CD1c-positive myeloid dendritic cell (primary cell): ENCODE measurements around the gene EXOC1.
"Not testable (repeated sequence)": the region's sequence is repeated elsewhere in the genome, so short reads cannot be mapped to it uniquely, and the experiment has no call there.

ENCODE experiments used
- DNase-seq: peaks from one replicate; pipeline ENCODE4 v3.0.0-alpha.2; 2016; ENCODE audit errors: extremely low spot score

EXOC1 gene

DNA sequence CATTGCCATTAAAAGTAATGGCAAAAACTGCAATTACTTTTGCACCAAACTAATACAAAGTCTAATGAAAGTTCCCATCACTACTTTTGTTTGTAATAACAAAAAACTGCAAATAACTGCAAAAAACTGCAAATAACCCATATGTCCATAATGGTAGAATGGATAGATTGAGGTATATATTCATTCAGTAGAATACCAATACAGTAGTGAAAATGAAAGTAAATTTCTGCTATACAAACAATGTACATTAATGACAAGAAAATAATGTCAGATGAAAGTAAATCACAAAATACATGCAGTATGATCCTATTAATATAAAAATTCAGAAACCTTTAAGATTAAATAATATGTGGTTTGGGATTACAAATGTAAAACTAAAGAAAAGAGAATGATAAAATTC lies 54.0 kb downstream of the EXOC1 start:
- DNase-seq, result no peak

DNA sequence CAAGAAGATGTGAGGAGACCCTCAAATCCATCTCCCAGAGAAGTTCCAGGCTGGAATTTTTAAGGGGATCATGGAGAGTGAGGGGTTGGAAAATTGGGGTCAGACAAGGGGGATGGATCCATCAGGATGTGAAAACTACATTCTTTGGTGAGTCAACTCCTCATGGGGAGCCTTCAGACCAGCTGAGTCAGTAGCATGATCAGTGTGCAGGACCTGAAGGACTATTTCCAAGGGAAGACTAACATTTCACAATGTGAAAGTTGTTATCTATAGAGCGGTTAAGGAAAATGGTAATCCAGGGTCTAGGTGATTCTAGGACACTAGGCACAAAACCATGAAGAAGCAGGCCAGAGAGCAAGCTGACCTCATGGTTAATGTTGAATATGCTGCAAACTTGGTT lies 56.7 kb downstream of the EXOC1 start:
- no peak for DNase-seq

DNA sequence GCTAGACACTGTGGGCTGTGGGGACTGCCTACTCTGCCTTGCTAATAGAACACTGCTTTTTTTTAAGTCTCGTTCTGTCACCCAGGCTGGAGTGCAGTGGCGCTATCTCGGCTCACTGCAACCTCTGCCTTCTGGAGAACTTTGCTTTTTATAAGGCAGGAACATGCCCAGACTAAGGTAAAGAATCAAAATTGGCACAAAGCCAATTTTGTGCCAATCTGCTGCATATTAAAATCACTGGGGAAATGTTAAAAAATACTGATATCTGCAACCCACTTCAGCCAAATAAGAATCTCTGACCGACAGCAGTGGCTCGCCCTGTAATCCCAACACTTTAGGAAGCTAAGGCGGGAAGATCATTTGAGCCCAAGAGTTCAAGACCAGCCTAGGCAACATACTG lies 58.8 kb downstream of the EXOC1 start:
- DNase-seq, result no peak

DNA sequence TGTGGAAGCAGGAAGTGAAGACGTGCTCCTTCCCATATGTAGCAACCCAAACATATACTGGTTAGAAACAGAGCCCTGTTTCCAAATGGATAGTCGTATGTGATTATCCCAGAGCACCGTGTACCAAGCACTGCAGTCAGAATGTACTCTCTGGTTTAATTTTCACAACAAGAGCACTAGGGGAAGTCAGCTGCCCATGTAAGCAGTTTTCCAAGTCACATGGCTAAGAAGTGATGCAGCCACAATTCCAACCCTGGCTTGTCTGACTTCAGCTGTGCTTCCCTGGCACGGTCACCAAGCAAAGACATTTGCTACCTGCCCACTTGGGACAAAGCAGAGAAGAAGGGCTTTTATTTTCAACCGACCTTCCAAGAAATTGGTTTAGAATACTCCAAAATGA lies 67.1 kb downstream of the EXOC1 start:
- DNase-seq, result no peak

DNA sequence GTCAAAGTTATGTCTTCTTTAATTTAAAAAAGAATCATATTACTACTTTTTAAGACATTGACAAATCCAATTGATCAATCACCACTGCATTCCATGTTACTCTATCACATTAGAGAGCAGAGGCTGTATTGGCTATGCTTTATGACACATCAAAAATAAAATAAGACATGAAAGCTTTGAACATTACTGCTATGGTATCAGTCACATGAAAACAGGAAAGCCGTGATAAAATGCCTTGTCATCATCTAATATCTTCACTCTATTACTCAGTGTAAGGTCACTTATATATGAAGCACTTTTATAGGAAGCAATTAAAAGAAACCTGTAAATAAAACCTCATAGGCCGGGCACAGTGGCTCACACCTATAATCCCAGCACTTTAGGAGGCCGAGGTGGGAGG lies 67.6 kb downstream of the EXOC1 start:
- DNase-seq, result no peak

DNA sequence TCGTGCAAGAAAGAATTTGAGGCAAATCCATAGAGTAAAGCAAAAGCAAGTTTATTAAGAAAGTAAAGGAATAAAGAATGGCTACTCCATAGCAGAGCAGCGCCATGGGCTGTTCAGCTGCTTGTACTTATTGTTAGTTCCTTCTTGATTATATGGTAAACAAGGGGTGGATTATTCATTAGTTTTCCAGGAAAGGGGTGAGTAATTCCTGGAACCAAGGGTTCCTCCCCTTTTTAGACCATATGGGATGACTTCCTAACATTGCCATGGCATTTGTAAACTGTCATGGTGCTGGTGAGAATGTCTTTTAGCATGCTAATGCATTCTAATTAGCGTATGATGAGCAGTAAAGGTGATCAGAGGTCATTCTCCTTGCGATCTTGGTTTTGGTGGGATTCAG lies 71.8 kb downstream of the EXOC1 start:
- no peak for DNase-seq

DNA sequence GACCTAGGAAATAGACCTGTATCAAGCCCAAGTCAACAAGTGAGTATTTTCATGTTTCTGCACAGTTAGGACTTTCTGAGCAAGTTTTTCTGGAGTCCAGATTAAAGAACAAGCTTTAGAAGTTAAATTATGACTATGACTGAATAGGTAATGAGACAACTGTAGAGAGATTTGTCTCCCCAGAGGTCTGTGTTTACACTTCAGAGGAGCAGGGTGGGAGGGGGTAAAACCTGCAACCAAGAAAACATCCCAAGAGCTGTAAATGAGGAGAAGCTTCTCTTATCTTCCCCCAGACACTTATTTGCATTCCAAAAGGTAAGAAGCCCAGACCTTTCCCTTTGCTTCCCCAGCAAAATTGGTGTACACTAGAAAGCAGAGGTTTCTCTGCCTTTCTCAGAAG lies 73.2 kb downstream of the EXOC1 start:
- DNase-seq, result no peak

DNA sequence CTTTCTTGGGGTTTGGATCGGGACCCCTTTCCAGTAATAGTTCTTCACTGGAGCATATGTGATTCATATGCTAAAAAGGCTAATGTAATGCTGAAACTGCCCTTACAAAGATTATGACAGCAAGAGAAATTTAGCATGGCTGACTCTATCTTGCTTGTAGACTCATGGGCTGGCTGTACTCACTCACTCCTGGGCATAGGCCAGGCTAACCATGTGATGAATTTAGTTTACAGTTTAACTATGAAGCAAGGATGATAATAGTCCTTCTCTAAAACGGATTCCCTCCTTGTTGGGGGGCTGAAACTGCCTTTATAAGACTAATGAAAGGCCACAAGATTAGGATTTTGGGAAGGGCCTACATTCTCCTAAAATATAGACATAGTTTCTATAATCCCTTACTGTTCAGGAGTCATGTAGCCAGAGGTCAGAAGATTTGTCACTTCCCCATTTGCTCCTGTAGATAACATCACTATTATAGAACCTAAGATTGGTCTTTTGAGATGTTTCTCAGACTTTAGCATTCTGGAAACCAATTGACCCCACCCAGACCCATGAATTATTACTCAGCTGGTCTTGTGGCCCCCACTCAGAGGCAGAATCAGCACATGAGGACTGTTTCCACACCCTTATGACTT lies 74.5 kb downstream of the EXOC1 start:
- DNase-seq, result no peak

DNA sequence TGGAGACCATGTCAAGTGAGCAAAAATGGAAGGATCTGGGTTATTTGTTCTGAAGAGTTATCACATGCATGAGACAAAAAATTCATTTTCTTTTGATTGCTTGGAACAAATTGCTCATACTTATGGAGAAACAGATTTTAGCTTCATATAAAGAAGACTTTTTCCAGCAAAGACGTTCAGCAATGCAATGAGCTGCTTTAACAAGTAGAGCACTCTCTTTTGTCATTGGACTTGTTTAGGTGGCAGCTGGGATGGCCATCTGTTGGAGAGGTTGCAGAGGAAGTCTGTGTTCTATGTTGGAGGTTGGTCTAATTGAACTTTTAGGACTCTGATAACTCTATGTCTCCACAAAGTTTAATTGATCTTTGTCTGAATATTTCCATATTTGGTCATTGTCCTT lies 75.4 kb downstream of the EXOC1 start:
- no peak for DNase-seq

DNA sequence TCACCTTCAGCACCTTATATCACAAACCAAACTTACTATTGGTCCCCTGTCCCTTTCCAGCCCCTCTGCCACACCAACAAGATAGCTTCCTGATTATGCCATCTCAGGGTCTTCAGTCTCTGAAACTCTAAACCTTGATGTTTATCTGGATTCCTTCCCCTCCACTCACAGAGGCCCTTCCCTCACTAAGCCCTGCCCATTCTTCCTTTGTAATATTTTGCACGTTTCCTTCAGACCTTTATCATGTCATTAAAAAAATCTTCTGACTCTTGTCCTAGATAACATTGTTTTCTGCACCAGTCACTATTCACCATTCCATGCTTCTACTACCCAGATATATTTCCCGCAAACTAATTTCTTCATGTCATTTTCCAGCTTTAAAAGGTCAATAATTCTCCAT lies 77.6 kb downstream of the EXOC1 start:
- DNase-seq, result no peak

DNA sequence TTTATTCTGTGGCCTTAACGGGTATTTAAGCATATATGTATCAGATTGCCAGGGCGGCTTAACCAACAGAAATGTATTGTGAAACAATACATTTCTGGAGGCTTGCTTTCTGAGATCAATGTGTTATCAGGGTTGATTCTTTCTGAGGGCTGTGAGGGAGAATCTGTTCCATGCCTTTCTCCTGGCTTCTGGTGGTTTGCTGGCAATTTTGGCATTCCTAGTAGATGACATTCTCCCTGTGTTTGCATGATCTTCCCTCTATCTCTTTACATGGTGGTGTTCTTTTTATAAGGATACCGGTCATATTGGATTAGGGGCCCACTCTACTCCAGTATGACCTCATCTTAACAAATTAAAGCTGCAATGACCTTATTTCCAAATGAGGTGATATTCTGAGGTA lies 78.4 kb downstream of the EXOC1 start:
- no peak for DNase-seq

DNA sequence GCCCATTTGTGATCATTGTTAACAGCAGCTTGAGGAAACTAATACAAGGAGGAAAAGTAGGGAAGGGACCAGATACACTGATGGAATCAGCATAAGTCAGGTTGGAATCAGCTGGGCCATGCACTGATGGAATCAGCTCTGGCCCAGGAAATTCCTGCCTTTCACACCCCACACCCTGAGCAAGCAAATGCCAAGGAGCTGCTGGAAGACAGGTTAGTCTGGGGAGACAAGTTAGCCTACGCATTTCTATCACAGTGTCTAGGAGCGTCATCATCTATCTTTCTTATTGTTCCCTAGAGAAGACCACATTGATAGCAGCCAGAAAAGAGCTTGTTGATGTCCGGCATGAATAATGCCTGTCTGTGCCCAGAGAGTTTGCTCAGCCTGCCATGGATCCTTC lies 79.1 kb downstream of the EXOC1 start:
- DNase-seq, result no peak

DNA sequence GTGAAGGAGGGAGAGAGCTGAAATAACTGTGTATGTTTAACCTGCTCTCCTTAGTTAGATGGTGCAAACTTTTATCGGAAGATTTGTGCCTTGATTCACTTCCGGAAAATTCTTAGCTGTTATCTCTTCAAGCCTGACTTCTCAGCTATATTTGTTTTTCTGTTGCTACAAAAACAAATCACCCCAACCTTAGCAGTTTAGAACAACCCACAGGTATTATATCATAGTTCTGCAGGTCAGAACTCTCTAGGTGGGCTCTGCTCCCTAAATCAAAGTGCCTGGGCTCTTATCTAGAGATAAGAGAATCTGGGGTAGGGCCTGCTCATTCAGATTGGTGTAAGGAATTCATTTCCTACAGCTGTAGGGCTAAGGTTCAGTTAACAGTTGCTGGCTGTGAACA lies 80.2 kb downstream of the EXOC1 start:
- DNase-seq, result no peak

DNA sequence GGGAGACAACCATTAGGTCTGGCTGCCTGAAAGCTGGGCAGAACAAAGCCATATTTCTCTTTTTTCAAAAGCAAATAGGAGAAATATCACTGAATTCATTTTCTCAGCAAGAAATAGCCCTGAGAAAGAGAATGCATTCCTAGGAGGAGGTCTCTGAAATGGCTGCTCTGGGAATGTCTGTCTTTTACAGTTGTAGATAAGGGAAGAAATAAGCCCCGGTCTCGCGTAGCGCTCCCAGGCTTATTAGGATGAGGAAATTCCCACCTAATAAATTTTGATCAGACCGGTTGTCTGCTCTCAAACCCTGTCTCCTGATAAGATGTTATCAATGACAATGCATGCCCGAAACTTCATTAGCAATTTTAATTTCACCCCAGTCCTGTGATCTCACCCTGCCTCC lies 82.5 kb downstream of the EXOC1 start:
- DNase-seq, result not testable (repeated sequence)

DNA sequence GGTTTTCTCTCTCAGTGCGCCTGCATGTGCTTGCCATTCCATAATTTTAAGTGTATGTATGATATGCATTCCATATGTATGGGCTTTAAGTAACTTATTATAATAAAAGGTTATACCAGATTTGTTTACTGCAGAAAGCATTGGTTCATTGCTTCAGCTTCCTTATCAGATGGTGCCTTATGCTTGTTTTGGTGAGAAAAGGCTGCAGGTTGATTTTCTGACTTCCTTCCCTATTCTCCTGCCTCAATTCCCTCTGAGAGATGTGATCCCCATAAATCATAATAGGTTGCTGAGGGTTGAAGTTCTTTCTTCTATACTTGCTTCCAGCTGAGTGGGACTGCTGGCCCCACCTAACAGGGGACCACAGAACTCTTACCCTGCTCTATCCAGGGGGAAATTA lies 85.0 kb downstream of the EXOC1 start:
- DNase-seq, result no peak

DNA sequence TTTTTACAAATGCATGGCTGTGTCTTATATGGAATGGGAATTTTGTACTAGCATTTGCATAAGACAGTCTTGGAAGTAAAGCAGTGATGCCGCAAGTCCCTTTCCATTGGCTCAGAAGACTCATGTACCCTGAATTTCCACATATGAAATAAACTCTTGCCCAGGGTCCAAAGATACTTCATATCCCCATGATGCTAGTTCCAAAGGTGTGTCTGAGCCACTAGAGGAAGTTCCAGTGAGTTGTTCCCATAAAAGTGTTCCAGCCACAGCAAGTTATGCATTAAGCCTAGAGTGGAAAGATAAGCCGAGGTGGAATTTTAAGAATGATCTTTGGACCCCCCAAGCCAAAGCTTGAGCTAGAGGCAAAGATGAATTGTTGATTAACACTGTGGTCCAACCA lies 86.0 kb downstream of the EXOC1 start:
- no peak for DNase-seq

DNA sequence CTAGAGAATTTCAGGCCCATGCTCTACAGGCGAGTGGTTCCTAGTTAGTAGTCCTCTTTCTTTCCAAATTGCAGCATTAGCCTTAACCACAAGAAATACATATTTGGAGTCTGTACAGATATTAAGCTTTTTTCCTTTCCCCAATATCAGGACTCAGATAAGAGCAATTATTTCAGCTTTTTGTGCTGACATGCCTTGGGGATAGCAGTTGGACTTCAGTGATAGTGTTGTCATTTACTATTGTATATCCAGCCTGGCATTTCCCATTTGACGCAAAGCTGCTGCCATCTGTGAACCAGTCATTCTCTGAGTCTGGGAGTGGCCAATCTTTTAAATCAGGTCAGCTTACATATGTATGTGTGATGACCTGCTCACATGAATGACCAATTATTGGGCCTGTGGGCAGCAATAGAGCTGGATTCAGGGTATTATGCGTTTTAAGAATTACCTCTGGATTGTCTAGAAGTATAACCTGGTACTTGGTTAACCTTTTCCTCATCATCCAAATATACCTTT lies 88.5 kb downstream of the EXOC1 start:
- no peak for DNase-seq

DNA sequence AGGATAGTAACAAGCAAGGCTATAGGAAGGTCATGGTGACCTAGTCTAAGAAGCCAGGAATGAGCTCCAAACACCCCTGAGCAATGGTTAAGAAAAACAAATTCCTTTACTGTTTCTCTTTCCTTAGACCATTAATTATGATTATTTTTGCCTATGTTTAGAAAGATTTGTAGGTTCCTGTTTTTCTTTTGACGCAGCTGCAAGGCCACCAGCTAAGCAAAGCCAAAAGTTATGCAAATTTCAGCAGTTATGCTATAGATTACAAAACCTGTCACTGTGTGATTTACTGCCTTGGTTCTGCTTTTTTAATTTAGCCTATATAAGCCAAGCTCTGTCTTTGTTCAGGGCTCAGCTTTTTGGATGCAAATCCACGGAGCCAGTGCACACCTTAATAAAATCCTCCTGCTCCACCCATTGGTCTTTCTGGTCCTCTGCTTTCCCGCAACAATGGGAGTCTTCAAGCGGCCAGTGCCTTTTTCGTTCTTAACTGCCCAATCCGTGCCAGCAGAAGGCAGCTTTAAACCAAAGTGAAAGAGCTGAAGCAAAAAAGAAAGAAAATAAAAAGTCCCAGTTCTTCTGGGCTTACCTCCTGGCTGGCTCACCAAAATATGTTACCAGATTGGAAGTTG lies 93.9 kb downstream of the EXOC1 start:
- peak; percentile 82 for DNase-seq

DNA sequence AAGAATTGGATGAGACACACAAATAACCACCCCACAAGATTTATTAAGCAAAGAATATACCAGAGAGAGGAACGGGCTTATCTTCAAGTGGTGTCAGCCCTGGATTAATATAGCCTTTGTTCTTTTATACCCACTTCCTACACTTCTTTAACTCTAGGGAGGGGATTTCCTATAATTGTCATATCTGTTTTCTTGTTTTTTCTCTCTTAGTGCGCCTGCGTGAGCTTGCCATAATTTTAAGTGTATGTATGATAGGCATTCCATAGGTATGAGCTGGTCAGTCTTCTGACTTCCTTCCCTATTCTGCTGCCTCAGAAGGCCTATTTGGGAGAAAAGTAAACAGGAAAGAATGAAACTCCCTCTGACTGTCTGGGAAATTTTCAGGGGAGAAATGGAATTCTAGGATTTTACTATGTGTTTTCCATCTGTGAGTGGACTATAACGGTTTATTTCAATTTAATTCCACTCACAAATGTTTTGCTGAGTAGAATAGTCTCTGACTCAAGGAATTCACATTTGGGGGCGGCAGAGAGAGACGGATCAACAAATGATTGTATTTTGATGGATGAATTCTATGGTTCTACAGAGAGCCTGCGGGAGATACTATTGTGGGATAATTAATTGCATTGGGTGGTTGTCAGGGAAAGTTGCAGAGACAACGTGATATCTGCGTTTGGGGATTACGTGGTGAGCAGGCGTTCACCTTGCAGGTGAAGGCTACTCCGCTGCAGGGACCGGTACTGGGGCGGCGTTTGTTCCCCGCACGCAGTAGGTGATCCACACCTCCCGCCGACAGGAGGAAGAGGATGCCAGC lies 94.7 kb downstream of the EXOC1 start:
- DNase-seq, result peak; percentile 84

DNA sequence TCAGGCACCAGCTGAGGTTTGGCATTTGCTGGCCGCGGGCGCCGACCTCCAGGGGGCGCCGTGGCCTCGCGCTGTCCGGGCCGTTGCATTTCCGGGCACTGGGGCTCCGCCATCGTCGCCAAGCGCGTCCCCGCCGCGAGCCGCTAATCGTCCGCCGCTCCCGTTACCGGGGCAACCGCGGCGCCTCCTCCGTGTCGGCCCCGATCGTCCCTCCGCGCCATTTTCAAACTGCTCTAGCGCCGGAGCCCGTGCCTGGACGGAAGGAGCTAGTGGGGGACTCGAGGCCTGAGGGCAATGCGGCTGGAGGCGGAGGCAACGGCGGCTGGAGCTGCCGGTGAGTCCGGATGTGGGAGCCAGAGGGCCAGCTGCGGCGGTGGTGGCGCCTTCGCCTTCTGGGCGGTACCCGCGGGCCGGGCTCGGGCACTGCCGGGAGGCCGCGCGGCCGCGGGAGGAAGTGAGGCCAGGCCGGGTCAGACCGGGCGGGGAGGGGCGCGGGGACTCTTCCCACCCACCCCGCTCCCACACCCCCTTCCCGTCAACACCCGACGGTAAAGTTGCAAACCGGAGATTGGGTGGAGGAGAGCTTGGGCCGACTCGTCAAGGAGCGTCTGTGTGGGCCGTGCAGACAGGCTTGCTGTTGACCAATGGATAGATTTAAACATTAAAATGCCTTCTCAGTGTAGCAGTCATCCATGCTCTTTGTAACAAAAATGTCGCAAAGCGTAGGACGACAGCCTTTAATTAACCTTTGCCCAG lies 95.5 kb downstream of the EXOC1 start, which contains the start of gene CEP135:
Gene CEP135, plus strand, starts transcription at position 220 of the 756 bp plus-strand sequence. CDS start 3,186 bp downstream, outside the sequence.
- peak; percentile 98 for DNase-seq

DNA sequence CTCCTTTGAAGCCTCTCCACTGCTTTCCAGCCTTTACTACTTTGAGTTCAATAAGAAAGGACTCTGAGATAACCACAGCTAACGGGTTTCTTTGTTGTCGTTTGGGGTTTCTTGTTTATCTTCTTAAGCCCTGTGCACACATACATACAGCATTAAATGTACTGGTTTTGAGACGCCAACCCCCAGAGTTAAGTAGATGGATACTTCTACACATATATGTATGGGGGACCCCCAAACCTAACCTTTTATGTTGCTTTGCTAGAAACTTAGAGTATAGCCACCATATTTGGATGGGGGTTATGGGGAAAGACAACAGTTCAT lies 96.0 kb downstream of the EXOC1 start:
- no peak for DNase-seq

DNA sequence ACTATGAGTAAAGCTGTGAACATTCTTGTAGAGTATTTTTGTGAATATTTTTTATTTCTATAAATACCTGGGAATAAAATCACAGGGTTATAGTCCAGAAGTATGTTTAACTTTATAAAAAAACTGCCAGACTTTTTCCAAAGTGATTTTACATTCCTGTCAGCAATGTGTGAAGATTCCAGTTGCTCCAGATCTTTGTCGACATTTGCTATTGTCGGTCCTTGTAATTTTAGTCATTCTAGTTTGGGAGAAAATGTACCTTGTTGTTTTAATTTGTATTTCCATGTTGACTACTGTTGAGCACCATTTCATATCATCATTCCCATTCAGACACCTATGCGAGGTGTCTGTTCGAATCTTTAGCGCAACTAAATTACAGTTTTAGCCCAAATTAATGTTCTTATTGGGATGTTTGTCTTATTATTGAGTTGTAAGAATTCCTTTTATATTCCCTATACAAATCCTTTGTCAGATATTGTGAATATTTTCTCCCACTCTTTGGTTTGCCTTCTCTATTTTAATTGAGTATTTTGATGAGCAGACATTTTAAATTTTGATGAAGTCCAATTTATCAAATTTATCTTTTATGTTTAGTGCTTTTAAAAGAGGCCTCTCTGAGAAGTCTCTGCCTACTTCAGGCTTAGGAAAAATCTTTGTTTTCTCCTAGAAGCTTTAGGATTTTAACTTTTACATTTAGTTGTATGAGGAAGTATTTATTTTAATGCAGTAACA lies 97.9 kb downstream of the EXOC1 start:
- no peak for DNase-seq
